Endothelial cell of umbilical vein (primary cell): ENCODE measurements around the gene OPCML. TPM values are rescaled to one million over a fixed set of nuclear protein-coding genes. Genes with fewer than 3 reads are reported as not detected.

Experiments used
- BruUV-seq: library from RNA; stranded (reverse); fragments of 400-500 nt; replicated peaks from 2 replicates; lab custom pipeline; 2021; lab: Mats Ljungman, UMichigan
- CTCF ChIA-PET: fragments of 300-600, 350-600 bp; sonication (Branson Sonifier 250); formaldehyde crosslinking; loops from one replicate; lab custom pipeline; 2021; ENCODE audit warnings: antibody characterized with exemption, inconsistent platforms; lab: Charles Lee
- POLR2A ChIA-PET: fragments of 300-600, 350-600 bp; sonication (Branson Sonifier 250); formaldehyde crosslinking; loops from one replicate; lab custom pipeline; 2021; ENCODE audit warnings: antibody characterized with exemption, inconsistent platforms; lab: Charles Lee
- DNase-seq: peaks from one replicate; pipeline ENCODE4 v3.0.0-alpha.2; 2011; ENCODE audit warnings: low read depth, low spot score
- FAIRE-seq: peaks from 2 replicates; lab custom pipeline; 2011; peaks lifted over from hg19 to GRCh38; lab: Jason Lieb, UNC
- H2AFZ ChIP-seq: 2 replicates; pipeline ENCODE4 v1.6.0; 2012; ENCODE audit warnings: low read depth, low read length, control low read depth, inconsistent platforms
- H3K27ac ChIP-seq: 2 replicates; pipeline ENCODE4 v1.5.1; 2011; ENCODE audit warnings: low read depth, mild to moderate bottlenecking, control low read depth, low read length, moderate library complexity; ENCODE audit not compliant: insufficient read depth
- H3K27me3 ChIP-seq, 2 experiments: 2 replicates each; pipeline versions ENCODE4 v1.6.0 to v1.6.1; 2011; ENCODE audit warnings: low read length in 2 of 2, mixed read lengths in 1 of 2; ENCODE audit not compliant: control insufficient read depth in 2 of 2, insufficient read depth in 2 of 2
- H3K36me3 ChIP-seq, 2 experiments: 2 replicates in 1 of 2; 3 replicates in 1 of 2; pipeline ENCODE4 v1.5.1; 2011; ENCODE audit warnings: low read length in 2 of 2, mild to moderate bottlenecking in 1 of 2, moderate library complexity in 1 of 2; ENCODE audit not compliant: control insufficient read depth in 2 of 2, insufficient read depth in 2 of 2; ENCODE audit errors: extremely low read depth in 1 of 2
- H3K4me1 ChIP-seq: 3 replicates; pipeline ENCODE4 v1.5.1; 2011; ENCODE audit warnings: mild to moderate bottlenecking, low read length; ENCODE audit not compliant: control insufficient read depth, insufficient read depth; ENCODE audit errors: extremely low read depth
- H3K4me2 ChIP-seq: 2 replicates; pipeline ENCODE4 v1.6.1; 2011; ENCODE audit warnings: low read length, control low read depth, mixed read lengths; ENCODE audit not compliant: insufficient read depth
- H3K4me3 ChIP-seq, 3 experiments: fragments of 200-600 bp in 1 of 3; sonication (generic), shearing (Covaris generic) in 1 of 3; replicated peaks in 1 of 3; 2 replicates each; pipeline ENCODE4 v1.5.1; 2011 to 2016; ENCODE audit warnings: control low read depth in 3 of 3, low read length in 3 of 3, mild to moderate bottlenecking in 2 of 3, inconsistent platforms in 1 of 3, low read depth in 1 of 3, moderate library complexity in 1 of 3; ENCODE audit not compliant: insufficient read depth in 1 of 3
- H3K79me2 ChIP-seq: 2 replicates; pipeline ENCODE4 v1.6.0; 2012; ENCODE audit warnings: low read length, inconsistent platforms; ENCODE audit not compliant: control insufficient read depth, insufficient read depth
- H3K9ac ChIP-seq: replicated peaks from 2 replicates; pipeline ENCODE3; 2011; ENCODE audit warnings: low read length, control low read depth; ENCODE audit not compliant: insufficient read depth; ENCODE audit errors: extremely low read depth
- H3K9me1 ChIP-seq: replicated peaks from 3 replicates; pipeline ENCODE4 v1.6.0; 2011; ENCODE audit warnings: mild to moderate bottlenecking, low read length; ENCODE audit not compliant: control insufficient read depth, insufficient read depth; ENCODE audit errors: extremely low read depth
- H3K9me3 ChIP-seq: replicated peaks from 2 replicates; pipeline ENCODE4 v1.5.1; 2012; ENCODE audit warnings: low read length, inconsistent platforms; ENCODE audit not compliant: control insufficient read depth, insufficient read depth
- H4K20me1 ChIP-seq: replicated peaks from 2 replicates; pipeline ENCODE3; 2011; ENCODE audit warnings: mild to moderate bottlenecking, low read length; ENCODE audit not compliant: control insufficient read depth, insufficient read depth; ENCODE audit errors: extremely low read depth
- EZH2 ChIP-seq: IDR thresholded peaks from 2 replicates; pipeline ENCODE4 v1.6.1; 2012; ENCODE audit warnings: borderline replicate concordance, low read depth, mild to moderate bottlenecking, moderate library complexity, low read length, inconsistent platforms; ENCODE audit not compliant: severe bottlenecking
- FOS ChIP-seq: IDR thresholded peaks from 2 replicates; pipeline ENCODE4 v1.6.1; 2011; ENCODE audit warnings: mild to moderate bottlenecking, low read length, moderate library complexity, borderline replicate concordance; ENCODE audit not compliant: insufficient read depth
- GATA2 ChIP-seq: IDR thresholded peaks from 2 replicates; pipeline ENCODE4 v1.7.0; 2011; ENCODE audit warnings: low read depth, mild to moderate bottlenecking, moderate library complexity, mixed read lengths, low read length; ENCODE audit not compliant: insufficient read length, insufficient read depth
- JUN ChIP-seq: IDR thresholded peaks from 2 replicates; pipeline ENCODE4 v1.6.1; 2011; ENCODE audit warnings: borderline replicate concordance, low read depth; ENCODE audit not compliant: insufficient read length, insufficient read depth
- MYC ChIP-seq: IDR thresholded peaks from one replicate; pipeline ENCODE4 v1.6.1; 2011; ENCODE audit warnings: mild to moderate bottlenecking, low read depth, low read length
- POLR2A ChIP-seq: IDR thresholded peaks from 2 replicates; pipeline ENCODE4 v1.6.1; 2012; ENCODE audit warnings: low read depth, mild to moderate bottlenecking, control low read depth, low read length
- POLR2AphosphoS5 ChIP-seq: IDR thresholded peaks from 2 replicates; pipeline ENCODE4 v1.6.1; 2012; ENCODE audit warnings: low read depth, mild to moderate bottlenecking, control low read depth, low read length, moderate library complexity; ENCODE audit not compliant: insufficient read depth
- dilution Hi-C: fragments of 300-500 bp; cut with MboI; formaldehyde crosslinking; loops from one replicate; pipeline ENCODE4 v1.15.0; 2019; ENCODE audit warnings: low sequenced_read_pairs; ENCODE audit not compliant: extremely low pct_ligation_motif_present
- intact Hi-C: fragments of 100-400 bp; cut with micrococcal nuclease; formaldehyde crosslinking; loops from one replicate; pipeline ENCODE4 v1.10.0; 2022
- polyA plus RNA-seq, 4 experiments: library from polyadenylated mRNA; depleted of rRNA in 3 of 4; stranded (reverse) in 3 of 4; unstranded in 1 of 4; fragments of >200 nt; gene quantifications; 2 replicates each; pipeline versions ENCODE4 v1.2.1 to v1.2.3, GENCODE V29; 2011 to 2012; ENCODE audit warnings: missing spikeins in 1 of 4
- total RNA-seq: library from RNA; stranded (reverse); gene quantifications from 2 replicates; pipeline ENCODE4 v1.2.3, GENCODE V29; 2021
- TF ChIP-seq, protein P1 (sequence below), 2 donors: IDR thresholded peaks; 1 replicate in 1 of 2; 2 replicates in 1 of 2; pipeline ENCODE4 v1.5.1; 2011; ENCODE audit warnings: low read length in 2 of 2, mild to moderate bottlenecking in 2 of 2, moderate library complexity in 2 of 2, control low read depth in 1 of 2, inconsistent platforms in 1 of 2, low read depth in 1 of 2; ENCODE audit not compliant: insufficient read depth in 1 of 2; ENCODE audit errors: extremely low read depth in 1 of 2
- TF ChIP-seq, protein P2 (sequence below): IDR thresholded peaks from 2 replicates; pipeline ENCODE4 v1.6.1; 2011; ENCODE audit not compliant: insufficient read depth, insufficient read length

Gene OPCML
- total and polyA plus RNA-seq, 2 donors (not counting 3 experiments of a cell fraction or from before 2014, with no cell fraction given): not detected

DNA sequence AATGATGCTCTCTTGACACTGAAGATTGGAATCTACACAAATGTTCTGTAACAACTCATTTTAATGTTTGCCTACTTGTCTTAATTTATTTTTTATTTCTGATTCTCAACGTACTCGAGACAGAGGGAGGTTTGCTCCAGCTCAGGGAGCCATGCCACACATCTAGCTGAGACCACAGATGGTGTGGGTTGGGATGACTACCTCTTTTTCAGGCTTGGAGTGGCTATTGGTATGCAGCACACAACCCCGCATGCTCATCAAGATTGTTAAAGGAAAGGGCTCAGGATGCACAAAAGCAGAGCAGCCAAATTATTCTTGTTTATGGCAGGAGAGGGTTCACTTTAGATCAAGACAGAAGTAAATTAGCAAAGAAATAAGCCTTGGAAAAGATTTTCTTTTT, 424.5 kb downstream of the OPCML start:
- ChIA-PET CTCF (no interaction called here), POLR2A (no interaction called here)
- H3K27ac ChIP-seq: no peak overlapping the region
- no peaks in the 10 kb centered on the region for H3K27me3 ChIP-seq
- H3K4me3 ChIP-seq: no peak overlapping the region
- H3K9me3 ChIP-seq: no peaks in the 10 kb centered on the region
- H3K9ac ChIP-seq: no peak overlapping the region
- intact Hi-C loops (no loop called here), dilution Hi-C loops (no loop called here)
- no peaks in the 10 kb centered on the region for H4K20me1 ChIP-seq
- no peaks in the 10 kb centered on the region for H3K79me2 ChIP-seq
- no peak overlapping the region for H3K4me2 ChIP-seq
- FAIRE-seq (no peak), DNase-seq (no peak)
- H3K36me3 ChIP-seq: no peaks in the 10 kb centered on the region
- H3K4me1 ChIP-seq: no peaks in the 10 kb centered on the region
- no peaks in the 10 kb centered on the region for H3K9me1 ChIP-seq
- no peak overlapping the region for H2AFZ ChIP-seq
- BruUV-seq: no TSS peak
- TF ChIP-seq FOS (no peak), POLR2AphosphoS5 (no peak), GATA2 (no peak), POLR2A (no peak), EZH2 (no peak), JUN (no peak)
- TF ChIP-seq, protein P1, sequence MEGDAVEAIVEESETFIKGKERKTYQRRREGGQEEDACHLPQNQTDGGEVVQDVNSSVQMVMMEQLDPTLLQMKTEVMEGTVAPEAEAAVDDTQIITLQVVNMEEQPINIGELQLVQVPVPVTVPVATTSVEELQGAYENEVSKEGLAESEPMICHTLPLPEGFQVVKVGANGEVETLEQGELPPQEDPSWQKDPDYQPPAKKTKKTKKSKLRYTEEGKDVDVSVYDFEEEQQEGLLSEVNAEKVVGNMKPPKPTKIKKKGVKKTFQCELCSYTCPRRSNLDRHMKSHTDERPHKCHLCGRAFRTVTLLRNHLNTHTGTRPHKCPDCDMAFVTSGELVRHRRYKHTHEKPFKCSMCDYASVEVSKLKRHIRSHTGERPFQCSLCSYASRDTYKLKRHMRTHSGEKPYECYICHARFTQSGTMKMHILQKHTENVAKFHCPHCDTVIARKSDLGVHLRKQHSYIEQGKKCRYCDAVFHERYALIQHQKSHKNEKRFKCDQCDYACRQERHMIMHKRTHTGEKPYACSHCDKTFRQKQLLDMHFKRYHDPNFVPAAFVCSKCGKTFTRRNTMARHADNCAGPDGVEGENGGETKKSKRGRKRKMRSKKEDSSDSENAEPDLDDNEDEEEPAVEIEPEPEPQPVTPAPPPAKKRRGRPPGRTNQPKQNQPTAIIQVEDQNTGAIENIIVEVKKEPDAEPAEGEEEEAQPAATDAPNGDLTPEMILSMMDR (IDR thresholded peaks at IDR 0.05; ENCODE audit: extremely low read depth in 1 of 2, insufficient read depth in 1 of 2, low read depth in 1 of 2, low read length in 2 of 2): no peak

DNA sequence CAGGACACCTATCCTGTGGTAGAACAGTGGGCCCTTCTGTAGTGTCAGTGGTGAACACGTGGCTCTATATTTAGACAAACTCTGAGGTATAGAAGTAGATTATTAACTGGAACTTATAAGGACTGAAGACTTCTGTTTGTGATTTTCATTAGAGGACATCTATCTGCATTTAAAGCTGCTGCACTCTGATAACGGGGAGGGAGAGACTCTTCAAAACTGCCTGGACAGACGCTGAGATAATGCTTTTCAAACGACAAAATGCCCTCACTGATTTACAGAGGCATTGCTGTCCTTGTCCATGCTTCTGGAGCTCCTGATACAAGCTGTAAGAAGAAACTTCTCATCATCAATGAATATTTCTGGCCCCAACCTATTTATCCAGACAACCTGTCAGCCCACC, 425.2 kb downstream of the OPCML start:
- ChIA-PET CTCF (no interaction called here), POLR2A (no interaction called here)
- H4K20me1 ChIP-seq: no peaks in the 10 kb centered on the region
- no peak overlapping the region for H2AFZ ChIP-seq
- H3K79me2 ChIP-seq: no peaks in the 10 kb centered on the region
- DNase-seq: no peak
- intact Hi-C loops: no loop called here
- H3K9me1 ChIP-seq: no peaks in the 10 kb centered on the region
- BruUV-seq: no TSS peak
- H3K4me3 ChIP-seq: no peak overlapping the region
- dilution Hi-C loops: no loop called here
- no peak for TF ChIP-seq EZH2
- no peak for TF ChIP-seq JUN
- TF ChIP-seq, protein P1 (IDR thresholded peaks at IDR 0.05; ENCODE audit: extremely low read depth in 1 of 2, insufficient read depth in 1 of 2, low read depth in 1 of 2, low read length in 2 of 2): no peak
- no peak for TF ChIP-seq FOS
- TF ChIP-seq GATA2: no peak
- no peak for TF ChIP-seq POLR2AphosphoS5
- TF ChIP-seq, protein P2, sequence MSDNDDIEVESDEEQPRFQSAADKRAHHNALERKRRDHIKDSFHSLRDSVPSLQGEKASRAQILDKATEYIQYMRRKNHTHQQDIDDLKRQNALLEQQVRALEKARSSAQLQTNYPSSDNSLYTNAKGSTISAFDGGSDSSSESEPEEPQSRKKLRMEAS: no peak
- no peak for TF ChIP-seq POLR2A
- TF ChIP-seq MYC: no peak
- H3K27me3 ChIP-seq: no peaks in the 10 kb centered on the region
- no peak overlapping the region for H3K27ac ChIP-seq
- H3K4me2 ChIP-seq: no peak overlapping the region
- no peaks in the 10 kb centered on the region for H3K36me3 ChIP-seq
- H3K9me3 ChIP-seq: no peaks in the 10 kb centered on the region
- no peaks in the 10 kb centered on the region for H3K4me1 ChIP-seq
- no peak for FAIRE-seq
- no peak overlapping the region for H3K9ac ChIP-seq
